Measurements from ENCODE around the gene DRC7.

The DRC7 gene

GRCh38 chr16:57677622-57678369, 16.8 kb upstream of the DRC7 start:
- Histone ChIP-seq H3K9me3 (ENCODE audit: low read depth, low read length) (no peaks in the 10 kb centered on the region), H3K4me3 (no peak overlapping the region), H3K27ac (no peak overlapping the region), H3K36me3 (ENCODE audit: insufficient read depth, low read length) (no peaks in the 10 kb centered on the region), H3K9ac (ENCODE audit: insufficient read length) (no peak overlapping the region)
- DNase-seq (ENCODE audit: low read depth, low spot score), result no peak
- TF ChIP-seq EZH2 (IDR thresholded peaks at IDR 0.05) (no peak), POLR2AphosphoS5 (IDR thresholded peaks at IDR 0.05; ENCODE audit: borderline replicate concordance, low read depth, low read length) (no peak), FOXP2 (optimal IDR thresholded peaks at IDR 0.05; ENCODE audit: control extremely low read depth, extremely low read length, insufficient read depth) (no peak)

- Histone ChIP-seq H3K36me3 (ENCODE audit: insufficient read depth, low read length) (no peaks in the 10 kb centered on the region), H3K4me3 (no peak overlapping the region), H3K27ac (no peak overlapping the region), H3K9ac (ENCODE audit: insufficient read length) (no peak overlapping the region), H3K9me3 (ENCODE audit: low read depth, low read length) (no peaks in the 10 kb centered on the region)
- DNase-seq (ENCODE audit: low read depth, low spot score), result no peak
- TF ChIP-seq POLR2AphosphoS5 (IDR thresholded peaks at IDR 0.05; ENCODE audit: borderline replicate concordance, low read depth, low read length) (no peak), EZH2 (IDR thresholded peaks at IDR 0.05) (no peak), FOXP2 (optimal IDR thresholded peaks at IDR 0.05; ENCODE audit: control extremely low read depth, extremely low read length, insufficient read depth) (no peak)
Observed at GRCh38 chr16:57679016-57679415, 15.6 kb upstream of the DRC7 start.

GRCh38 chr16:57679767-57680482, 14.7 kb upstream of the DRC7 start:
- no peak overlapping the region for H3K4me3 ChIP-seq
- TF ChIP-seq FOXP2 (optimal IDR thresholded peaks at IDR 0.05; ENCODE audit: control extremely low read depth, extremely low read length, insufficient read depth), result no peak
- no peak for TF ChIP-seq EZH2 (IDR thresholded peaks at IDR 0.05)
- DNase-seq (ENCODE audit: low read depth, low spot score), result no peak
- no peak overlapping the region for H3K9ac ChIP-seq (ENCODE audit: insufficient read length)
- H3K9me3 ChIP-seq (ENCODE audit: low read depth, low read length), result no peaks in the 10 kb centered on the region
- H3K36me3 ChIP-seq (ENCODE audit: insufficient read depth, low read length), result no peaks in the 10 kb centered on the region
- no peak overlapping the region for H3K27ac ChIP-seq

- TF ChIP-seq EZH2 (IDR thresholded peaks at IDR 0.05), result no peak
- TF ChIP-seq POLR2AphosphoS5 (IDR thresholded peaks at IDR 0.05; ENCODE audit: borderline replicate concordance, low read depth, low read length), result no peak
- no peak for TF ChIP-seq FOXP2 (optimal IDR thresholded peaks at IDR 0.05; ENCODE audit: control extremely low read depth, extremely low read length, insufficient read depth)
- H3K9me3 ChIP-seq (ENCODE audit: low read depth, low read length), result no peaks in the 10 kb centered on the region
- H3K4me3 ChIP-seq, result no peak overlapping the region
- H3K27ac ChIP-seq, result no peak overlapping the region
- DNase-seq (ENCODE audit: low read depth, low spot score), result no peak
- no peak overlapping the region for H3K9ac ChIP-seq (ENCODE audit: insufficient read length)
- H3K36me3 ChIP-seq (ENCODE audit: insufficient read depth, low read length), result no peaks in the 10 kb centered on the region
Observed at GRCh38 chr16:57680842-57681375, 13.7 kb upstream of the DRC7 start.

- H3K27ac ChIP-seq, result no peak overlapping the region
- no peaks in the 10 kb centered on the region for H3K9me3 ChIP-seq (ENCODE audit: low read depth, low read length)
- TF ChIP-seq FOXP2 (optimal IDR thresholded peaks at IDR 0.05; ENCODE audit: control extremely low read depth, extremely low read length, insufficient read depth), result no peak
- TF ChIP-seq POLR2AphosphoS5 (IDR thresholded peaks at IDR 0.05; ENCODE audit: borderline replicate concordance, low read depth, low read length), result no peak
- TF ChIP-seq EZH2 (IDR thresholded peaks at IDR 0.05), result no peak
- no peak overlapping the region for H3K9ac ChIP-seq (ENCODE audit: insufficient read length)
- no peaks in the 10 kb centered on the region for H3K36me3 ChIP-seq (ENCODE audit: insufficient read depth, low read length)
- no peak overlapping the region for H3K4me3 ChIP-seq
- DNase-seq (ENCODE audit: low read depth, low spot score), result no peak
Observed at GRCh38 chr16:57681950-57682728, 12.5 kb upstream of the DRC7 start.

GRCh38 chr16:57682809-57683635, 11.6 kb upstream of the DRC7 start:
- Histone ChIP-seq H3K4me3 (no peak overlapping the region), H3K36me3 (ENCODE audit: insufficient read depth, low read length) (no peaks in the 10 kb centered on the region), H3K9me3 (ENCODE audit: low read depth, low read length) (no peaks in the 10 kb centered on the region), H3K27ac (no peak overlapping the region), H3K9ac (ENCODE audit: insufficient read length) (no peak overlapping the region)
- no peak for DNase-seq (ENCODE audit: low read depth, low spot score)
- TF ChIP-seq FOXP2 (optimal IDR thresholded peaks at IDR 0.05; ENCODE audit: control extremely low read depth, extremely low read length, insufficient read depth) (no peak), POLR2AphosphoS5 (IDR thresholded peaks at IDR 0.05; ENCODE audit: borderline replicate concordance, low read depth, low read length) (no peak), EZH2 (IDR thresholded peaks at IDR 0.05) (no peak)

- no peaks in the 10 kb centered on the region for H3K9me3 ChIP-seq (ENCODE audit: low read depth, low read length)
- DNase-seq (ENCODE audit: low read depth, low spot score), result no peak
- H3K27ac ChIP-seq, result no peak overlapping the region
- no peaks in the 10 kb centered on the region for H3K36me3 ChIP-seq (ENCODE audit: insufficient read depth, low read length)
- TF ChIP-seq EZH2 (IDR thresholded peaks at IDR 0.05) (no peak), FOXP2 (optimal IDR thresholded peaks at IDR 0.05; ENCODE audit: control extremely low read depth, extremely low read length, insufficient read depth) (no peak), POLR2AphosphoS5 (IDR thresholded peaks at IDR 0.05; ENCODE audit: borderline replicate concordance, low read depth, low read length) (no peak)
- H3K4me3 ChIP-seq, result no peak overlapping the region
- H3K9ac ChIP-seq (ENCODE audit: insufficient read length), result no peak overlapping the region
Observed at GRCh38 chr16:57683636-57684545, 10.7 kb upstream of the DRC7 start.
